Breast epithelium (tissue), 4 donors: ENCODE data around the gene GPSM1. TPM values are rescaled to one million over a fixed set of nuclear protein-coding genes. Genes with fewer than 3 reads are reported as not detected.

Experiments used
- DNase-seq, 2 donors: peaks; one replicate each; pipeline ENCODE4 v3.0.0-alpha.2; 2019; ENCODE audit warnings: low spot score in 2 of 2
- H3K27ac ChIP-seq, 2 donors: fragments of 200-600 bp; sonication (generic) in 1 of 2; one replicate each; pipeline ENCODE4 v1.5.1; 2016 to 2019; ENCODE audit warnings: mild to moderate bottlenecking in 1 of 2
- H3K27me3 ChIP-seq, 2 donors: fragments of 200-600 bp; sonication (generic) in 1 of 2; one replicate each; pipeline versions ENCODE4 v1.5.1 to v1.6.0; 2017 to 2019; ENCODE audit warnings: control low read depth in 1 of 2, mild to moderate bottlenecking in 1 of 2
- H3K36me3 ChIP-seq: fragments of 200-600 bp; one replicate; pipeline ENCODE4 v1.5.1; 2019
- H3K4me1 ChIP-seq, 2 donors: fragments of 200-600 bp; sonication (generic); one replicate each; pipeline ENCODE4 v1.5.1; 2016 to 2019; ENCODE audit warnings: control low read depth in 1 of 2
- H3K4me3 ChIP-seq, 3 donors: fragments of 200-600 bp; sonication (generic); 1 replicate in 2 of 3; 2 replicates in 1 of 3; pipeline ENCODE4 v1.5.1; 2016 to 2019; ENCODE audit warnings: mild to moderate bottlenecking in 3 of 3, moderate library complexity in 2 of 3
- H3K9me3 ChIP-seq, 2 donors: fragments of 200-600 bp; sonication (generic) in 1 of 2; one replicate each; pipeline ENCODE4 v1.5.1; 2016 to 2019; ENCODE audit warnings: control low read depth in 1 of 2
- CTCF ChIP-seq, 3 donors: fragments of 450-650 bp; IDR thresholded peaks; one replicate each; pipeline ENCODE4 v1.5.1; 2016 to 2017; ENCODE audit warnings: antibody characterized with exemption in 3 of 3, mild to moderate bottlenecking in 3 of 3, moderate library complexity in 3 of 3
- POLR2A ChIP-seq: fragments of 450-650 bp; IDR thresholded peaks from one replicate; pipeline ENCODE4 v1.6.1; 2016; ENCODE audit warnings: antibody characterized with exemption, mild to moderate bottlenecking, moderate library complexity
- POLR2AphosphoS5 ChIP-seq, 3 donors: sonication (generic); formaldehyde crosslinking; IDR thresholded peaks; one replicate each; pipeline ENCODE4 v1.6.1; 2017; ENCODE audit warnings: antibody characterized with exemption in 3 of 3
- intact Hi-C: fragments of 100-400 bp; cut with DNase I; formaldehyde crosslinking; loops from one replicate; pipeline ENCODE4 v1.15.1; 2023; ENCODE audit warnings: low total_unique reads
- total RNA-seq, 3 donors: library from RNA; depleted of rRNA; stranded (reverse); fragments of >200 nt; gene quantifications; one replicate each; pipeline ENCODE4 v1.1.0, GENCODE V29; 2016

The GPSM1 gene
- total RNA-seq, 3 donors from 2014 or later: 5.6 to 19.0 (median 8.6) TPM

GRCh38 chr9:136287960-136288753, 39.2 kb upstream of the GPSM1 start:
- TF ChIP-seq POLR2AphosphoS5 (IDR thresholded peaks at IDR 0.05) (no peak), CTCF (IDR thresholded peaks at IDR 0.05) (no peak), POLR2A (no peak)
- H3K27me3 ChIP-seq: peaks cover 4 to 69% of the 10 kb centered on the region in 2 donors
- no peak for DNase-seq
- no peaks in the 10 kb centered on the region for H3K9me3 ChIP-seq
- intact Hi-C loops: no loop called here
- H3K36me3 ChIP-seq: no peaks in the 10 kb centered on the region
- no peaks in the 10 kb centered on the region for H3K4me1 ChIP-seq
- H3K27ac ChIP-seq: no peak overlapping the region
- no peak overlapping the region for H3K4me3 ChIP-seq

GRCh38 chr9:136289651-136290507, 37.5 kb upstream of the GPSM1 start:
- no peaks in the 10 kb centered on the region for H3K9me3 ChIP-seq
- TF ChIP-seq POLR2AphosphoS5 (IDR thresholded peaks at IDR 0.05) (no peak), CTCF (IDR thresholded peaks at IDR 0.05) (no peak), POLR2A (no peak)
- no peak overlapping the region for H3K27ac ChIP-seq
- no peaks in the 10 kb centered on the region for H3K36me3 ChIP-seq
- intact Hi-C loops: loop anchor here (2.0 kb wide), 1 partner anchor 47 kb away; no protein-coding TSS in a partner anchor
- H3K4me1 ChIP-seq: no peaks in the 10 kb centered on the region
- H3K4me3 ChIP-seq: no peak overlapping the region
- peaks cover 4 to 62% of the 10 kb centered on the region in 2 donors for H3K27me3 ChIP-seq
- DNase-seq: no peak

- no peaks in the 10 kb centered on the region for H3K4me1 ChIP-seq
- peaks cover 4 to 58% of the 10 kb centered on the region in 2 donors for H3K27me3 ChIP-seq
- TF ChIP-seq POLR2A (no peak), CTCF (IDR thresholded peaks at IDR 0.05) (no peak), POLR2AphosphoS5 (IDR thresholded peaks at IDR 0.05) (no peak)
- intact Hi-C loops: loop anchor here (2.0 kb wide), 1 partner anchor 46 kb away; no protein-coding TSS in a partner anchor
- no peaks in the 10 kb centered on the region for H3K9me3 ChIP-seq
- H3K27ac ChIP-seq: no peak overlapping the region
- no peaks in the 10 kb centered on the region for H3K36me3 ChIP-seq
- no peak for DNase-seq
- H3K4me3 ChIP-seq: no peak overlapping the region
Measured at GRCh38 chr9:136290508-136291000, 36.8 kb upstream of the GPSM1 start.

- no peaks in the 10 kb centered on the region for H3K4me1 ChIP-seq
- DNase-seq: no peak
- H3K27ac ChIP-seq: no peak overlapping the region
- TF ChIP-seq POLR2AphosphoS5 (IDR thresholded peaks at IDR 0.05) (no peak), CTCF (IDR thresholded peaks at IDR 0.05) (no peak), POLR2A (no peak)
- peaks cover 4 to 49% of the 10 kb centered on the region in 2 donors for H3K27me3 ChIP-seq
- intact Hi-C loops: loop anchor here (2.0 kb wide), 1 partner anchor 45 kb away; no protein-coding TSS in a partner anchor
- no peaks in the 10 kb centered on the region for H3K9me3 ChIP-seq
- H3K36me3 ChIP-seq: no peaks in the 10 kb centered on the region
- no peak overlapping the region for H3K4me3 ChIP-seq
Measured at GRCh38 chr9:136291306-136292025, 35.9 kb upstream of the GPSM1 start.
